ENCODE measurements around the gene BMPR1B.

GRCh38 chr4:95071851-95072250 is 314.1 kb downstream of the BMPR1B start:
- TF ChIP-seq, protein P1, sequence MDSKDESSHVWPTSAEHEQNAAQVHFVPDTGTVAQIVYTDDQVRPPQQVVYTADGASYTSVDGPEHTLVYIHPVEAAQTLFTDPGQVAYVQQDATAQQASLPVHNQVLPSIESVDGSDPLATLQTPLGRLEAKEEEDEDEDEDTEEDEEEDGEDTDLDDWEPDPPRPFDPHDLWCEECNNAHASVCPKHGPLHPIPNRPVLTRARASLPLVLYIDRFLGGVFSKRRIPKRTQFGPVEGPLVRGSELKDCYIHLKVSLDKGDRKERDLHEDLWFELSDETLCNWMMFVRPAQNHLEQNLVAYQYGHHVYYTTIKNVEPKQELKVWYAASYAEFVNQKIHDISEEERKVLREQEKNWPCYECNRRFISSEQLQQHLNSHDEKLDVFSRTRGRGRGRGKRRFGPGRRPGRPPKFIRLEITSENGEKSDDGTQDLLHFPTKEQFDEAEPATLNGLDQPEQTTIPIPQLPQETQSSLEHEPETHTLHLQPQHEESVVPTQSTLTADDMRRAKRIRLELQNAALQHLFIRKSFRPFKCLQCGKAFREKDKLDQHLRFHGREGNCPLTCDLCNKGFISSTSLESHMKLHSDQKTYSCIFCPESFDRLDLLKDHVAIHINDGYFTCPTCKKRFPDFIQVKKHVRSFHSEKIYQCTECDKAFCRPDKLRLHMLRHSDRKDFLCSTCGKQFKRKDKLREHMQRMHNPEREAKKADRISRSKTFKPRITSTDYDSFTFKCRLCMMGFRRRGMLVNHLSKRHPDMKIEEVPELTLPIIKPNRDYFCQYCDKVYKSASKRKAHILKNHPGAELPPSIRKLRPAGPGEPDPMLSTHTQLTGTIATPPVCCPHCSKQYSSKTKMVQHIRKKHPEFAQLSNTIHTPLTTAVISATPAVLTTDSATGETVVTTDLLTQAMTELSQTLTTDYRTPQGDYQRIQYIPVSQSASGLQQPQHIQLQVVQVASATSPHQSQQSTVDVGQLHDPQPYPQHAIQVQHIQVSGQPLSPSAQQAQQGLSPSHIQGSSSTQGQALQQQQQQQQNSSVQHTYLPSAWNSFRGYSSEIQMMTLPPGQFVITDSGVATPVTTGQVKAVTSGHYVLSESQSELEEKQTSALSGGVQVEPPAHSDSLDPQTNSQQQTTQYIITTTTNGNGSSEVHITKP (tag by site-specific recombination; IDR thresholded peaks at IDR 0.05) = no peak
- no peak for TF ChIP-seq CTCF (tag by site-specific recombination; IDR thresholded peaks at IDR 0.05)
- no peak for TF ChIP-seq ZNF645 (tag by site-specific recombination; IDR thresholded peaks at IDR 0.05)
- TF ChIP-seq ZNF76 (tag by site-specific recombination; IDR thresholded peaks at IDR 0.05; ENCODE audit: borderline replicate concordance, low read depth) = no peak

Data from HEK293 (cell line).